ENCODE data around the gene STARD3.

- no peak for TF ChIP-seq POLR2AphosphoS5 (IDR thresholded peaks at IDR 0.05; ENCODE audit: insufficient read depth, low read depth, low read length)
- no peak for TF ChIP-seq POLR2A (IDR thresholded peaks at IDR 0.05; ENCODE audit: low read depth, low read length)
- no peak for TF ChIP-seq CTCF (IDR thresholded peaks at IDR 0.05; ENCODE audit: extremely low read depth in 1 of 2, insufficient read depth in 1 of 2, low read depth in 1 of 2, low read length in 2 of 2)
- no peak for TF ChIP-seq EZH2 (IDR thresholded peaks at IDR 0.05; ENCODE audit: borderline replicate concordance, low read depth, low read length, severe bottlenecking)
- TF ChIP-seq FOS (IDR thresholded peaks at IDR 0.05; ENCODE audit: borderline replicate concordance, insufficient read depth, low read length) = no peak
- TF ChIP-seq MAX (IDR thresholded peaks at IDR 0.05; ENCODE audit: insufficient read depth, insufficient read length) = no peak
- no peak for TF ChIP-seq GATA2 (IDR thresholded peaks at IDR 0.05; ENCODE audit: insufficient read depth, insufficient read length, low read depth, low read length)
- TF ChIP-seq MYC (IDR thresholded peaks at IDR 0.05; ENCODE audit: low read depth, low read length) = no peak
- no peak for TF ChIP-seq JUN (IDR thresholded peaks at IDR 0.05; ENCODE audit: borderline replicate concordance, insufficient read depth, insufficient read length, low read depth)
Measured at GRCh38 chr17:39642291-39643074, 5.5 kb downstream of the STARD3 start.

Data from endothelial cell of umbilical vein (primary cell).